GM18519 (cell line): Measurements from ENCODE around the gene KSR2.
A peak's percentile ranks its signal among the peaks of the same experiment; 100 is the strongest.

Experiments
- ATAC-seq: cut with Tn5 transposase; IDR thresholded peaks from one replicate; pipeline ENCODE4 v1.9.1; 2021; ENCODE audit warnings: mild to moderate bottlenecking, moderate library complexity; ENCODE audit not compliant: unreplicated experiment, low FRiP score

KSR2 gene

GRCh38 chr12:117589021-117589420 lies 379.8 kb downstream of the KSR2 start:
- no peak for ATAC-seq

GRCh38 chr12:117587631-117588287 lies 381.0 kb downstream of the KSR2 start:
- ATAC-seq, result no peak

GRCh38 chr12:117583677-117584225 lies 385.0 kb downstream of the KSR2 start:
- ATAC-seq, result no peak

GRCh38 chr12:117583092-117583491 lies 385.7 kb downstream of the KSR2 start:
- ATAC-seq, result no peak

- no peak for ATAC-seq
Measured at GRCh38 chr12:117582135-117582784, 386.5 kb downstream of the KSR2 start.

- ATAC-seq, result no peak
Measured at GRCh38 chr12:117580718-117581062, 388.1 kb downstream of the KSR2 start.

GRCh38 chr12:117580015-117580717 lies 388.6 kb downstream of the KSR2 start:
- no peak for ATAC-seq

- no peak for ATAC-seq
Measured at GRCh38 chr12:117577122-117577657, 391.6 kb downstream of the KSR2 start.

GRCh38 chr12:117576053-117576452 lies 392.7 kb downstream of the KSR2 start:
- ATAC-seq, result no peak

GRCh38 chr12:117574655-117575054 lies 394.1 kb downstream of the KSR2 start:
- no peak for ATAC-seq

- ATAC-seq, result no peak
Measured at GRCh38 chr12:117572755-117573154, 396.0 kb downstream of the KSR2 start.

GRCh38 chr12:117571321-117571720 lies 397.5 kb downstream of the KSR2 start:
- ATAC-seq, result no peak

GRCh38 chr12:117570608-117571007 lies 398.2 kb downstream of the KSR2 start:
- ATAC-seq, result no peak

- peak; percentile 68 for ATAC-seq
Measured at GRCh38 chr12:117567644-117568216, 401.1 kb downstream of the KSR2 start.

- ATAC-seq, result no peak
Measured at GRCh38 chr12:117564881-117565280, 403.9 kb downstream of the KSR2 start.

- ATAC-seq, result no peak
Measured at GRCh38 chr12:117563706-117564105, 405.1 kb downstream of the KSR2 start.

GRCh38 chr12:117563007-117563406 lies 405.8 kb downstream of the KSR2 start:
- ATAC-seq, result no peak

- ATAC-seq, result no peak
Measured at GRCh38 chr12:117561990-117562389, 406.8 kb downstream of the KSR2 start.

GRCh38 chr12:117559978-117560377 lies 408.8 kb downstream of the KSR2 start:
- ATAC-seq, result no peak

- ATAC-seq, result no peak
Measured at GRCh38 chr12:117555889-117556288, 412.9 kb downstream of the KSR2 start.

GRCh38 chr12:117552971-117553370 lies 415.8 kb downstream of the KSR2 start:
- no peak for ATAC-seq
